SK-N-SH treated with all-trans-retinoic acid at 6 μM for 48 hours (cell line): ENCODE results near the gene DIP2C.

Experiments used
- ATAC-seq: fragments of 200-7000 bp; cut with Tn5 transposase; 3 replicates; pipeline ENCODE4 v1.9.1; 2020; ENCODE audit warnings: mild to moderate bottlenecking, moderate library complexity
- BACH2 ChIP-seq: fragments of 250-450 bp; sonication (Bioruptor Pico); IDR thresholded peaks from 2 replicates; pipeline ENCODE4 v1.9.0; 2021; ENCODE audit warnings: mild to moderate bottlenecking, borderline replicate concordance
- CREB5 ChIP-seq: fragments of 250-450 bp; sonication (Bioruptor Pico); IDR thresholded peaks from 2 replicates; pipeline ENCODE4 v1.5.1; 2020; ENCODE audit warnings: low read depth, mild to moderate bottlenecking, moderate library complexity
- CSDC2 ChIP-seq: fragments of 250-450 bp; sonication (Bioruptor Pico); IDR thresholded peaks from 2 replicates; pipeline ENCODE4 v1.5.0; 2020; ENCODE audit warnings: mild to moderate bottlenecking, moderate library complexity
- ESRRG ChIP-seq: fragments of 250-450 bp; sonication (Bioruptor Pico); IDR thresholded peaks from 2 replicates; pipeline ENCODE4 v1.6.1; 2021; ENCODE audit warnings: mild to moderate bottlenecking
- ISL1 ChIP-seq: fragments of 250-450 bp; sonication (Bioruptor Pico); IDR thresholded peaks from 2 replicates; pipeline ENCODE4 v2.1.2; 2022; ENCODE audit warnings: mild to moderate bottlenecking, moderate library complexity
- OSR1 ChIP-seq: fragments of 250-450 bp; sonication (Bioruptor Pico); IDR thresholded peaks from 2 replicates; pipeline ENCODE4 v1.8.0; 2022; ENCODE audit warnings: moderate library complexity, mild to moderate bottlenecking, inconsistent platforms
- PPARA ChIP-seq: fragments of 250-450 bp; sonication (Bioruptor Pico); IDR thresholded peaks from 2 replicates; pipeline ENCODE4 v1.5.0; 2020; ENCODE audit warnings: mild to moderate bottlenecking, borderline replicate concordance
- RARB ChIP-seq: fragments of 250-450 bp; sonication (Bioruptor Pico); IDR thresholded peaks from 2 replicates; pipeline ENCODE4 v1.8.0; 2021; ENCODE audit warnings: mild to moderate bottlenecking, moderate library complexity
- SNAI2 ChIP-seq: fragments of 250-450 bp; sonication (Bioruptor Pico); IDR thresholded peaks from 2 replicates; pipeline ENCODE4 v1.5.0; 2020; ENCODE audit warnings: mild to moderate bottlenecking, moderate library complexity
- TCF4 ChIP-seq: fragments of 250-450 bp; sonication (Bioruptor Pico); IDR thresholded peaks from 2 replicates; pipeline ENCODE4 v1.8.0; 2021; ENCODE audit warnings: mild to moderate bottlenecking, moderate library complexity, borderline replicate concordance
- TOX ChIP-seq: fragments of 250-450 bp; sonication (Bioruptor Pico); IDR thresholded peaks from 2 replicates; pipeline ENCODE4 v1.8.0; 2021; ENCODE audit warnings: mild to moderate bottlenecking, moderate library complexity, borderline replicate concordance
- ZC3H10 ChIP-seq: fragments of 250-450 bp; sonication (Bioruptor Pico); IDR thresholded peaks from 2 replicates; pipeline ENCODE4 v1.5.1; 2021; ENCODE audit warnings: mild to moderate bottlenecking, moderate library complexity
- ZFP3 ChIP-seq: fragments of 250-450 bp; sonication (Bioruptor Pico); IDR thresholded peaks from 2 replicates; pipeline ENCODE4 v1.5.0; 2020; ENCODE audit warnings: mild to moderate bottlenecking, moderate library complexity
- ZFP30 ChIP-seq: fragments of 450-650 bp; formaldehyde crosslinking; IDR thresholded peaks from 2 replicates; pipeline ENCODE4 v1.5.0; 2022; ENCODE audit warnings: mild to moderate bottlenecking, moderate library complexity
- ZNF565 ChIP-seq: fragments of 450-650 bp; formaldehyde crosslinking; conservative IDR thresholded peaks from 2 replicates; pipeline ENCODE4 v1.5.0; 2020; ENCODE audit warnings: low read depth, mild to moderate bottlenecking, moderate library complexity
- ZNF70 ChIP-seq: fragments of 450-650 bp; formaldehyde crosslinking; IDR thresholded peaks from 2 replicates; pipeline ENCODE4 v1.5.0; 2020; ENCODE audit warnings: mild to moderate bottlenecking, moderate library complexity
- ZNF8 ChIP-seq: fragments of 450-650 bp; formaldehyde crosslinking; IDR thresholded peaks from 2 replicates; pipeline ENCODE4 v1.5.0; 2020; ENCODE audit warnings: mild to moderate bottlenecking, moderate library complexity
- TF ChIP-seq, protein P1 (sequence below): fragments of 250-450 bp; sonication (Bioruptor Pico); IDR thresholded peaks from 2 replicates; pipeline ENCODE4 v1.5.0; 2020; ENCODE audit warnings: mild to moderate bottlenecking, moderate library complexity
- TF ChIP-seq, protein P2 (sequence below): fragments of 250-450 bp; sonication (Bioruptor Pico); IDR thresholded peaks from 2 replicates; pipeline ENCODE4 v1.8.0; 2020; ENCODE audit warnings: mild to moderate bottlenecking, moderate library complexity, borderline replicate concordance
- TF ChIP-seq, protein P3 (sequence below): fragments of 250-450 bp; sonication (Bioruptor Pico); IDR thresholded peaks from 2 replicates; pipeline ENCODE4 v1.8.0; 2021; ENCODE audit warnings: low read depth, mild to moderate bottlenecking, moderate library complexity, borderline replicate concordance
- TF ChIP-seq, protein P4 (sequence below): fragments of 250-450 bp; sonication (Bioruptor Pico); IDR thresholded peaks from 2 replicates; pipeline ENCODE4 v1.5.1; 2021; ENCODE audit warnings: mild to moderate bottlenecking, moderate library complexity

The DIP2C gene

DNA sequence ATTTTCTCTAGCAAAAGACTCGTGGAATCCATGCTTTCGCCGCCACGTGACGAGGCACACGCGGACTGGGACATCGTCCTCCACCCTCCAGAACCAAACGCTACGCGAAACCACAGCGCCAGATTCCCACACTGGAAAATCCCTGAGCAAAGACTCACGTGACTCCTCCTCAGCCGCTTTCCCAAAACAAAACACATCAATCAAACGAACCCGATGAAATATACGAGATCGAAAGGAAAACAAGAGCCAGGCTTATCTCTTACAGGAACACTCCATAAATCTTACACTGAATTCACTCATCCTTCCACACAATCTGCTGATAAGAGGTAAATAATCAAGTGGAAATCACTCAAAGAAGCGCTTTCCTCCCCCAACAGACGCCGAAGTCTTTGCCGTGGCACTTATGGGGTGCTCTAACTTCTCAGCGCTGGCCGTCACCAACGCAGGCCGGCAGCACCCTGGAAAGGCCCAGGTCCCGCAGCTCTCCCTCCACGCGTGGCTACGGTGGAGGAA is 23.8 kb downstream of the DIP2C start (continued):
- TF ChIP-seq, protein P1, sequence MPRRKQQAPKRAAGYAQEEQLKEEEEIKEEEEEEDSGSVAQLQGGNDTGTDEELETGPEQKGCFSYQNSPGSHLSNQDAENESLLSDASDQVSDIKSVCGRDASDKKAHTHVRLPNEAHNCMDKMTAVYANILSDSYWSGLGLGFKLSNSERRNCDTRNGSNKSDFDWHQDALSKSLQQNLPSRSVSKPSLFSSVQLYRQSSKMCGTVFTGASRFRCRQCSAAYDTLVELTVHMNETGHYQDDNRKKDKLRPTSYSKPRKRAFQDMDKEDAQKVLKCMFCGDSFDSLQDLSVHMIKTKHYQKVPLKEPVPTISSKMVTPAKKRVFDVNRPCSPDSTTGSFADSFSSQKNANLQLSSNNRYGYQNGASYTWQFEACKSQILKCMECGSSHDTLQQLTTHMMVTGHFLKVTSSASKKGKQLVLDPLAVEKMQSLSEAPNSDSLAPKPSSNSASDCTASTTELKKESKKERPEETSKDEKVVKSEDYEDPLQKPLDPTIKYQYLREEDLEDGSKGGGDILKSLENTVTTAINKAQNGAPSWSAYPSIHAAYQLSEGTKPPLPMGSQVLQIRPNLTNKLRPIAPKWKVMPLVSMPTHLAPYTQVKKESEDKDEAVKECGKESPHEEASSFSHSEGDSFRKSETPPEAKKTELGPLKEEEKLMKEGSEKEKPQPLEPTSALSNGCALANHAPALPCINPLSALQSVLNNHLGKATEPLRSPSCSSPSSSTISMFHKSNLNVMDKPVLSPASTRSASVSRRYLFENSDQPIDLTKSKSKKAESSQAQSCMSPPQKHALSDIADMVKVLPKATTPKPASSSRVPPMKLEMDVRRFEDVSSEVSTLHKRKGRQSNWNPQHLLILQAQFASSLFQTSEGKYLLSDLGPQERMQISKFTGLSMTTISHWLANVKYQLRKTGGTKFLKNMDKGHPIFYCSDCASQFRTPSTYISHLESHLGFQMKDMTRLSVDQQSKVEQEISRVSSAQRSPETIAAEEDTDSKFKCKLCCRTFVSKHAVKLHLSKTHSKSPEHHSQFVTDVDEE (CRISPR knock-in tag): no peak

DNA sequence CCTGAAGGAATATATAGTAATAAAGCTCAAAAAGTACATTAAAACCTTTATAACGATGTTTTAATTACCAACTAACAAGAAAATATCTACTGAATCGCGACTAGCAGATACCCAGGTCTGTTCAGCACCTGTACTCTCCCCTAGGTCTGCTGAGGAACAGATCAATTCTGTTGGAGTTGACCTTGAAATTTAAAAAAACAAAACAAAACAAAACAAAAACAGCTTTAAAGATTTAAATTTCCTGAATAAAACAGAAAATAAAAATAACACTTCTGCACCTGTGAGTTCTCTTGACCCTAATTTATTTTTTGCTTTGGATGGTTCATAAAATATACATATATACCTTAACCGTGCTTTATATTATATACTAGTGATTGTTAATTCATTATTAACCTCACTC is 24.6 kb downstream of the DIP2C start:
- no peak for TF ChIP-seq ZNF8 (CRISPR knock-in tag)
- TF ChIP-seq, protein P2, sequence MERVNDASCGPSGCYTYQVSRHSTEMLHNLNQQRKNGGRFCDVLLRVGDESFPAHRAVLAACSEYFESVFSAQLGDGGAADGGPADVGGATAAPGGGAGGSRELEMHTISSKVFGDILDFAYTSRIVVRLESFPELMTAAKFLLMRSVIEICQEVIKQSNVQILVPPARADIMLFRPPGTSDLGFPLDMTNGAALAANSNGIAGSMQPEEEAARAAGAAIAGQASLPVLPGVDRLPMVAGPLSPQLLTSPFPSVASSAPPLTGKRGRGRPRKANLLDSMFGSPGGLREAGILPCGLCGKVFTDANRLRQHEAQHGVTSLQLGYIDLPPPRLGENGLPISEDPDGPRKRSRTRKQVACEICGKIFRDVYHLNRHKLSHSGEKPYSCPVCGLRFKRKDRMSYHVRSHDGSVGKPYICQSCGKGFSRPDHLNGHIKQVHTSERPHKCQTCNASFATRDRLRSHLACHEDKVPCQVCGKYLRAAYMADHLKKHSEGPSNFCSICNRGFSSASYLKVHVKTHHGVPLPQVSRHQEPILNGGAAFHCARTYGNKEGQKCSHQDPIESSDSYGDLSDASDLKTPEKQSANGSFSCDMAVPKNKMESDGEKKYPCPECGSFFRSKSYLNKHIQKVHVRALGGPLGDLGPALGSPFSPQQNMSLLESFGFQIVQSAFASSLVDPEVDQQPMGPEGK: no peak
- no peak for TF ChIP-seq ESRRG
- ATAC-seq: no peak

- TF ChIP-seq ZFP30 (CRISPR knock-in tag) (no peak), PPARA (CRISPR knock-in tag) (no peak), RARB (CRISPR knock-in tag) (no peak), CSDC2 (CRISPR knock-in tag) (no peak), BACH2 (CRISPR knock-in tag) (no peak), TOX (CRISPR knock-in tag) (no peak), TCF4 (CRISPR knock-in tag) (no peak), ZNF565 (CRISPR knock-in tag) (no peak), ZFP3 (CRISPR knock-in tag) (no peak), ZNF8 (CRISPR knock-in tag) (no peak), ESRRG (no peak), SNAI2 (no peak), ZC3H10 (no peak)
- TF ChIP-seq, protein P3, sequence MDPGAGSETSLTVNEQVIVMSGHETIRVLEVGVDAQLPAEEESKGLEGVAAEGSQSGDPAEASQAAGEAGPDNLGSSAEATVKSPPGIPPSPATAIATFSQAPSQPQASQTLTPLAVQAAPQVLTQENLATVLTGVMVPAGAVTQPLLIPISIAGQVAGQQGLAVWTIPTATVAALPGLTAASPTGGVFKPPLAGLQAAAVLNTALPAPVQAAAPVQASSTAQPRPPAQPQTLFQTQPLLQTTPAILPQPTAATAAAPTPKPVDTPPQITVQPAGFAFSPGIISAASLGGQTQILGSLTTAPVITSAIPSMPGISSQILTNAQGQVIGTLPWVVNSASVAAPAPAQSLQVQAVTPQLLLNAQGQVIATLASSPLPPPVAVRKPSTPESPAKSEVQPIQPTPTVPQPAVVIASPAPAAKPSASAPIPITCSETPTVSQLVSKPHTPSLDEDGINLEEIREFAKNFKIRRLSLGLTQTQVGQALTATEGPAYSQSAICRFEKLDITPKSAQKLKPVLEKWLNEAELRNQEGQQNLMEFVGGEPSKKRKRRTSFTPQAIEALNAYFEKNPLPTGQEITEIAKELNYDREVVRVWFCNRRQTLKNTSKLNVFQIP (CRISPR knock-in tag): no peak
- TF ChIP-seq, protein P1 (CRISPR knock-in tag): no peak
- TF ChIP-seq, protein P4, sequence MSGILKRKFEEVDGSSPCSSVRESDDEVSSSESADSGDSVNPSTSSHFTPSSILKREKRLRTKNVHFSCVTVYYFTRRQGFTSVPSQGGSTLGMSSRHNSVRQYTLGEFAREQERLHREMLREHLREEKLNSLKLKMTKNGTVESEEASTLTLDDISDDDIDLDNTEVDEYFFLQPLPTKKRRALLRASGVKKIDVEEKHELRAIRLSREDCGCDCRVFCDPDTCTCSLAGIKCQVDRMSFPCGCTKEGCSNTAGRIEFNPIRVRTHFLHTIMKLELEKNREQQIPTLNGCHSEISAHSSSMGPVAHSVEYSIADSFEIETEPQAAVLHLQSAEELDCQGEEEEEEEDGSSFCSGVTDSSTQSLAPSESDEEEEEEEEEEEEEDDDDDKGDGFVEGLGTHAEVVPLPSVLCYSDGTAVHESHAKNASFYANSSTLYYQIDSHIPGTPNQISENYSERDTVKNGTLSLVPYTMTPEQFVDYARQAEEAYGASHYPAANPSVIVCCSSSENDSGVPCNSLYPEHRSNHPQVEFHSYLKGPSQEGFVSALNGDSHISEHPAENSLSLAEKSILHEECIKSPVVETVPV: no peak
- ATAC-seq: no peak
These were observed 25.2 kb downstream of the DIP2C start for GRCh38 chr10:664301-664700.

GRCh38 chr10:663831-664251 is 25.6 kb downstream of the DIP2C start:
- no peak for TF ChIP-seq TOX (CRISPR knock-in tag)
- TF ChIP-seq TCF4 (CRISPR knock-in tag): no peak
- no peak for TF ChIP-seq CREB5 (CRISPR knock-in tag)
- TF ChIP-seq ZFP30 (CRISPR knock-in tag): no peak
- TF ChIP-seq SNAI2: no peak
- TF ChIP-seq ISL1: no peak
- TF ChIP-seq ZFP3 (CRISPR knock-in tag): no peak
- no peak for TF ChIP-seq PPARA (CRISPR knock-in tag)
- TF ChIP-seq OSR1 (CRISPR knock-in tag): no peak
- no peak for TF ChIP-seq ZNF70 (CRISPR knock-in tag)
- ATAC-seq: no peak
